ENCODE measurements around the gene PARP11.
"Not testable (repeated sequence)": the region's sequence is repeated elsewhere in the genome, so short reads cannot be mapped to it uniquely, and the experiment has no call there.

The PARP11 gene

GRCh38 chr12:3882896-3883564 lies 9.8 kb upstream of the PARP11 start:
- no peak for DNase-seq (ENCODE audit: low spot score)

DNA sequence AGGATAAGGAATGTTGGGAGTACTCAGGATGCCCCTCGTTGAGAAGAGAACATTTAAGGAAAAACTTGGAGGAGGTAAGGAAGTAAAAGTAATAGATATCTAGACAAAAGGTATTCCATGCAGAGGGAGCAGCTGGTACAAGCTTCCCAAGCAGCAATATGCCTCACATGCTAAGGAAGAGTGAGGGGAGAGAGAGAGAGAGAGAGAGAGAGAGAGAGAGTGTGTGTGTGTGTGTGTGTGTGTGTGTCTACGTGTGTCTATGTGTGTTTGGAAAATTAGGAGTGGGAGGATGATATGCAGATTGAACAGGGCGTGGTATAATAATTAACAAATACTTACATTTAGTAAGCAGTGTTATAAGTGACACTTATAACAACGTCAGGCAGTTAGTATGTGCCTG lies 9.2 kb upstream of the PARP11 start:
- DNase-seq (ENCODE audit: low spot score): no peak

GRCh38 chr12:3881281-3881950 lies 8.2 kb upstream of the PARP11 start:
- DNase-seq (ENCODE audit: low spot score): no peak

- DNase-seq (ENCODE audit: low spot score): no peak
Measured at GRCh38 chr12:3879846-3880245, 6.6 kb upstream of the PARP11 start.

DNA sequence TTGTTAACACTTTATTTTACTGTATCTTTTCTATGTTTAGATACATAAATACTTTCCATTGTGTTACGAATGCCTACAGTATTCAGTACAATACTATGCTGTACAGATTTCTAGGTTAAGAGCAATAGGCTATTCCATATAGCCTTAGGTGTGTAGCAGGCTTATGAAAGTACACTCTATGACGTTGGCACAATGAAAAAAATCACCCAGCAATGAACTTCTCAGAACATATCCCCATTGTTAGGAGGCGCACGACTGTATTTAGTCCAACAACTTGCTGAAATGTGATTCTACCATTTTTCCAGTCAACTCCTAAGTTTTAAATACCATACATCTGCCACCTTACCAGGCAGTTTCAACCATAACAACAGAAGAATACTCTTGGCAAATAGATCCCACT lies 1.8 kb downstream of the PARP11 start:
- no peak for DNase-seq (ENCODE audit: low spot score)

GRCh38 chr12:3869865-3870264 lies 3.3 kb downstream of the PARP11 start:
- no peak for DNase-seq (ENCODE audit: low spot score)

GRCh38 chr12:3869433-3869832 lies 3.8 kb downstream of the PARP11 start:
- DNase-seq (ENCODE audit: low spot score): no peak

GRCh38 chr12:3863756-3864155 lies 9.4 kb downstream of the PARP11 start:
- no peak for DNase-seq (ENCODE audit: low spot score)

DNA sequence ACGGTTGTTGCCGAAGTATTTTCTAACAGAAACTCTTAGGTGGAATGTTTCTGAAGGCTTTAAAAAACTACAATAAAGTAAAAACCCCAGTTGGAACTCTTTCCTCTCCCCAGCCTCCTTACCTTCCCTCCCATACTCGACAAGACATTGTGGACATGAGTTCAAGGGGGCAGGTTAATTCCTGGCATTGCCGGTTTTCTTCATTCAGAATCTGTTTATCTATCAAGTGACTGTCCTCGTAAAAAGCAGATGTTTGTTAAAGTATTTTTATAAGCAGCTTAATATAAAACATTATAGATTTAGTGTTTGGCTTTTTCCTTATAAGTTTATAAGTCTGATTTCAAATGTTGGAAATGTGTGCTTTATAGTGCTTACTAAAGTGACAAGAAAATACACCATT lies 30.7 kb downstream of the PARP11 start:
- no peak for DNase-seq (ENCODE audit: low spot score)

- DNase-seq (ENCODE audit: low spot score): no peak
Measured at GRCh38 chr12:3841783-3842182, 31.4 kb downstream of the PARP11 start.

DNA sequence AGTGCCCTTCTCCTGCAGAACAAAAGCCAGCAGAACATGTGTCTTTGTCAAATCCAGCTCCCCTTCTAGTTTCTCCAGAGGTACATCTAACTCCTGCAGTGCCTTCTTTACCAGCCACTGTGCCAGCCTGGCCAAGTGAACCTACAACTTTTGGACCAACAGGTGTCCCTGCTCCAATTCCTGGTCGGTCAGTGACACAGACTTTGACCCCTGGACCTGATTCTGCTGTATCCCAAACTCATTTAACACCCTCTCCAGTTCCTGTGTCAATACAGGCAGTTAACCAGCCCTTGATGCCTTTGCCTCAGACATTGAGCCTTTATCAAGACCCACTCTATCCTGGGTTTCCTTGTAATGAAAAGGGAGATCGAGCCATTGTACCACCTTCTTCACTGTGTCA lies 32.4 kb downstream of the PARP11 start:
- DNase-seq (ENCODE audit: low spot score): not testable (repeated sequence)

- DNase-seq (ENCODE audit: low spot score): not testable (repeated sequence)
Measured at GRCh38 chr12:3839745-3840144, 33.5 kb downstream of the PARP11 start.

GRCh38 chr12:3838701-3839548 lies 34.3 kb downstream of the PARP11 start:
- not testable (repeated sequence) for DNase-seq (ENCODE audit: low spot score)

GRCh38 chr12:3838076-3838475 lies 35.1 kb downstream of the PARP11 start:
- no peak for DNase-seq (ENCODE audit: low spot score)

GRCh38 chr12:3837049-3837448 lies 36.1 kb downstream of the PARP11 start:
- no peak for DNase-seq (ENCODE audit: low spot score)

- no peak for DNase-seq (ENCODE audit: low spot score)
Measured at GRCh38 chr12:3836641-3837040, 36.6 kb downstream of the PARP11 start.

DNA sequence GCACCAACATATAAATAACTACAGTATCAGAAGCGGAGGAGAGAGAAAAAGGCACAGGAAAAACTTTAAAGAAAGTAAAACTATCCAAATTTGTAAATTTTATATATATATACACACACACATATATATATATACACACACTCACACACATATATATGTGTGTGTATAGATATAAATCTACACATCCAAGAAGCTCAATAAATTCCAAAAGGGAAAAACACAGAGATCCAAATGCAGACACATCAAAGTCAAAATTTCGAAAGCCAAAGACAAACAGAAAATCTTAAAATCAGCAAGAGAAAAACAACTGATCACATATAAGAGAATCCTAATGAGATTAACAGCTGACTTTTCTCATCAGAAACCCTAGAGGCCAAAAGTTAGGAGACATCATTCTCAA lies 37.3 kb downstream of the PARP11 start:
- no peak for DNase-seq (ENCODE audit: low spot score)

GRCh38 chr12:3834774-3835173 lies 38.4 kb downstream of the PARP11 start:
- DNase-seq (ENCODE audit: low spot score): no peak

- no peak for DNase-seq (ENCODE audit: low spot score)
Measured at GRCh38 chr12:3833670-3834310, 39.4 kb downstream of the PARP11 start.

DNA sequence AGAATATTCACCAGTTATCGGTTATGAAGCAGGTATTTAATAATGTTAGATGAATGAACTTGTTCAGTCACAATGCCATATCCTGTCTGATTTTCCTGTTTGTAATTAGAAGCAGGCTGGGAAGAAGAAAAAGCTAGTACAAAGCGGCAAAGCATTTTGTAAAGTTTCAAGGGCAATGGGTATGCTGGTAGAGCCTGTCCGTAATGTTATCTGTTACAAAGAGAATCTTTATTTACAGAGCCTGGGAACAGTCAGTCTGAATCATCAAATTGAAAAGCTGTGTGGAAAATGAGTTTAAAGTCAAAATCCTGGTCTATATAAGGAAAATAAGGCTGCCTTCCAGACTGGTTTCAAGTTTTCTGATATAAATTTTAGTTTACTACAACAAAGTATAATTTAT lies 40.5 kb downstream of the PARP11 start:
- DNase-seq (ENCODE audit: low spot score): no peak

- no peak for DNase-seq (ENCODE audit: low spot score)
Measured at GRCh38 chr12:3828888-3829287, 44.3 kb downstream of the PARP11 start.

GRCh38 chr12:3827301-3828000 lies 45.7 kb downstream of the PARP11 start:
- no peak for DNase-seq (ENCODE audit: low spot score)

All from hematopoietic multipotent progenitor cell treated with erythropoietin and hydrocortisone succinate and interleukin-3 and kit ligand, for 17 days (in vitro differentiated cells).